ENCODE data around the gene ILKAP.

Gene ILKAP

DNA sequence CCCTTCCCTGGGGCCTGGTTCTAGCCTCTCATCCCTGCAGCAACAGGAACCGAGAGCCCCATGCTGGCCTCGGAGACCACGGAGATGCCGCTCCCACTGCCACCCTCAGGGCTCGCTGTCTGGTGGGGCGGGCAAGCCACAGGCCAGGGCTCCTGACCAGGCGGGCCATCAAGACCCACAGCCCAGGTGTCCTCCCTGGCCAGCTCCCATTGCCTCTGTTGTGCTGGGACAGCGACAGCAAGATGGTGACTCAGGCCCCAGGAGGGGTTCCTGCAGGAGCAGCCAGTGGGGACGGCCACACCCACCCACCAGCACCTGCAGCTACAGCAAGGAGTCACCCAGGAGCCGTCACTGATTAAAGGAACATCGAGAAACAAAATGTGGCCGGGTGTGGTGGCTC is 57.6 kb downstream of the ILKAP start:
- Histone ChIP-seq H3K4me1 (ENCODE audit: insufficient read depth, low read length) (no peaks in the 10 kb centered on the region), H3K4me2 (ENCODE audit: insufficient read depth, low read length) (no peak overlapping the region)

DNA sequence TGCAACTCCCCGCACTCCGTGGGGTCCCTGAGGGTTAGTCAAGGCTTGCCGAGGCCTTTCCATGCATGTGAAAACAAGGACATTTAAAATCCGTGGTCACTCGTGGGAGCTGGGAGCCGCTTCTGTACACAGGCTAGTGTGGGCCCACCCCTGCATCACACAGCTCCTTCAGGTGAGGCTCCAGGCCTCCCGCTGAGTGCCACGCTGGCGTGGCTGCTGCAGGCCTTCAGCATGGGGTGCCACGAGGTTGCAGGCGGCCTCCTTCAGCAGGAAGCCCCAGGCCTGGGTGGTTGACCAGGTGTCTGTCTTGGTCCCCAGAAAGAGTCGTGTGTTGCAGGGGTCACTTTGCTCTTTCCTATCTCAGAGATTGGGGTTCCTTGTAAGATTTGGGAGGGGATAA is 58.4 kb downstream of the ILKAP start:
- H3K9me3 ChIP-seq (ENCODE audit: insufficient read depth, low read length, severe bottlenecking): no peaks in the 10 kb centered on the region

More for the DNA sequence above, 57.6 kb downstream of the ILKAP start:
- Histone ChIP-seq H3K36me3 (ENCODE audit: insufficient read depth, low read length) (no peaks in the 10 kb centered on the region), H3K79me2 (ENCODE audit: insufficient read depth, low read length) (no peaks in the 10 kb centered on the region), H2AFZ (ENCODE audit: low read depth, low read length) (no peak overlapping the region), H3K27me3 (ENCODE audit: insufficient read depth, low read length, poor library complexity) (no peaks in the 10 kb centered on the region), H3K9ac (ENCODE audit: low read depth, low read length) (no peak overlapping the region), H3K27ac (ENCODE audit: low read length) (no peak overlapping the region), H4K20me1 (ENCODE audit: insufficient read depth, low read length) (no peaks in the 10 kb centered on the region; the same call in 1 of the 2 replicates), H3K9me3 (ENCODE audit: insufficient read depth, low read length, severe bottlenecking) (no peaks in the 10 kb centered on the region), H3K4me3 (ENCODE audit: low read depth in 1 of 2, low read length in 2 of 2) (no peak overlapping the region)
- TF ChIP-seq, protein P1, sequence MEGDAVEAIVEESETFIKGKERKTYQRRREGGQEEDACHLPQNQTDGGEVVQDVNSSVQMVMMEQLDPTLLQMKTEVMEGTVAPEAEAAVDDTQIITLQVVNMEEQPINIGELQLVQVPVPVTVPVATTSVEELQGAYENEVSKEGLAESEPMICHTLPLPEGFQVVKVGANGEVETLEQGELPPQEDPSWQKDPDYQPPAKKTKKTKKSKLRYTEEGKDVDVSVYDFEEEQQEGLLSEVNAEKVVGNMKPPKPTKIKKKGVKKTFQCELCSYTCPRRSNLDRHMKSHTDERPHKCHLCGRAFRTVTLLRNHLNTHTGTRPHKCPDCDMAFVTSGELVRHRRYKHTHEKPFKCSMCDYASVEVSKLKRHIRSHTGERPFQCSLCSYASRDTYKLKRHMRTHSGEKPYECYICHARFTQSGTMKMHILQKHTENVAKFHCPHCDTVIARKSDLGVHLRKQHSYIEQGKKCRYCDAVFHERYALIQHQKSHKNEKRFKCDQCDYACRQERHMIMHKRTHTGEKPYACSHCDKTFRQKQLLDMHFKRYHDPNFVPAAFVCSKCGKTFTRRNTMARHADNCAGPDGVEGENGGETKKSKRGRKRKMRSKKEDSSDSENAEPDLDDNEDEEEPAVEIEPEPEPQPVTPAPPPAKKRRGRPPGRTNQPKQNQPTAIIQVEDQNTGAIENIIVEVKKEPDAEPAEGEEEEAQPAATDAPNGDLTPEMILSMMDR (IDR thresholded peaks at IDR 0.05; ENCODE audit: borderline replicate concordance, extremely low read depth, low read length, poor library complexity, severe bottlenecking): no peak
- no peak for TF ChIP-seq EZH2 (IDR thresholded peaks at IDR 0.05; ENCODE audit: borderline replicate concordance, low read depth, low read length, severe bottlenecking)
- DNase-seq (no peak), ATAC-seq (ENCODE audit: insufficient read depth, low read depth) (no peak)

DNA sequence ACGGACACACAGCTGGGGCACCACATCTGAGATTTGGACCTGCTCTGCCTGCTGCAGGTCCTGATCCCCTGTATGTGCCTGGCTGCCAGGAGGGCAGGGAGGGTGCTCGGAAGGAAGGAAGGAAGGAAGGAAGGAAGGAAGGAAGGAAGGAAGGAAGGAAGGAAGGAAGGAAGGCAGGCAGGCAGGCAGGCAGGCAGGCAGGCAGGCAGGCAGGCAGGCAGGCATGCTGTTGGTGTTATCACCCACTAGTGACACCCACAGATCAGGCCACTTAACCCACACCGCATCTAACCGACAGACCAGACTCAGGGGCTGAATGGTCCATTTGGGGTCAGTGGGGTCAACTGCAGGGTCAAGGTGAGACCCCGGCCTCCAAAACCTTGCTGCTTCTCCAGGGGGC is 59.2 kb downstream of the ILKAP start:
- H3K27ac ChIP-seq (ENCODE audit: low read length): no peak overlapping the region
- DNase-seq: no peak
- no peaks in the 10 kb centered on the region; the same call in 1 of the 2 replicates for H4K20me1 ChIP-seq (ENCODE audit: insufficient read depth, low read length)
- H3K9me3 ChIP-seq (ENCODE audit: insufficient read depth, low read length, severe bottlenecking): no peaks in the 10 kb centered on the region
- no peaks in the 10 kb centered on the region for H3K36me3 ChIP-seq (ENCODE audit: insufficient read depth, low read length)
- no peak overlapping the region for H2AFZ ChIP-seq (ENCODE audit: low read depth, low read length)
- no peak overlapping the region for H3K4me2 ChIP-seq (ENCODE audit: insufficient read depth, low read length)
- no peak overlapping the region for H3K9ac ChIP-seq (ENCODE audit: low read depth, low read length)
- H3K27me3 ChIP-seq (ENCODE audit: insufficient read depth, low read length, poor library complexity): no peaks in the 10 kb centered on the region
- ATAC-seq (ENCODE audit: insufficient read depth, low read depth): no peak
- no peaks in the 10 kb centered on the region for H3K4me1 ChIP-seq (ENCODE audit: insufficient read depth, low read length)
- no peaks in the 10 kb centered on the region for H3K79me2 ChIP-seq (ENCODE audit: insufficient read depth, low read length)
- TF ChIP-seq EZH2 (IDR thresholded peaks at IDR 0.05; ENCODE audit: borderline replicate concordance, low read depth, low read length, severe bottlenecking): no peak
- TF ChIP-seq, protein P1 (IDR thresholded peaks at IDR 0.05; ENCODE audit: borderline replicate concordance, extremely low read depth, low read length, poor library complexity, severe bottlenecking): no peak
- no peak overlapping the region for H3K4me3 ChIP-seq (ENCODE audit: low read depth in 1 of 2, low read length in 2 of 2)

More for the DNA sequence above, 58.4 kb downstream of the ILKAP start:
- H3K27me3 ChIP-seq (ENCODE audit: insufficient read depth, low read length, poor library complexity): no peaks in the 10 kb centered on the region
- H2AFZ ChIP-seq (ENCODE audit: low read depth, low read length): no peak overlapping the region
- no peaks in the 10 kb centered on the region for H3K4me1 ChIP-seq (ENCODE audit: insufficient read depth, low read length)
- no peak overlapping the region for H3K4me2 ChIP-seq (ENCODE audit: insufficient read depth, low read length)
- H3K27ac ChIP-seq (ENCODE audit: low read length): no peak overlapping the region
- H3K9ac ChIP-seq (ENCODE audit: low read depth, low read length): no peak overlapping the region
- H3K4me3 ChIP-seq (ENCODE audit: low read depth in 1 of 2, low read length in 2 of 2): no peak overlapping the region
- no peak for DNase-seq
- no peak for TF ChIP-seq EZH2 (IDR thresholded peaks at IDR 0.05; ENCODE audit: borderline replicate concordance, low read depth, low read length, severe bottlenecking)
- TF ChIP-seq, protein P1 (IDR thresholded peaks at IDR 0.05; ENCODE audit: borderline replicate concordance, extremely low read depth, low read length, poor library complexity, severe bottlenecking): no peak
- no peaks in the 10 kb centered on the region for H3K79me2 ChIP-seq (ENCODE audit: insufficient read depth, low read length)
- ATAC-seq (ENCODE audit: insufficient read depth, low read depth): no peak
- H3K36me3 ChIP-seq (ENCODE audit: insufficient read depth, low read length): no peaks in the 10 kb centered on the region
- no peaks in the 10 kb centered on the region; the same call in 1 of the 2 replicates for H4K20me1 ChIP-seq (ENCODE audit: insufficient read depth, low read length)

All from DND-41 (cell line).